Measurements from ENCODE around the gene SDHB.

DNA sequence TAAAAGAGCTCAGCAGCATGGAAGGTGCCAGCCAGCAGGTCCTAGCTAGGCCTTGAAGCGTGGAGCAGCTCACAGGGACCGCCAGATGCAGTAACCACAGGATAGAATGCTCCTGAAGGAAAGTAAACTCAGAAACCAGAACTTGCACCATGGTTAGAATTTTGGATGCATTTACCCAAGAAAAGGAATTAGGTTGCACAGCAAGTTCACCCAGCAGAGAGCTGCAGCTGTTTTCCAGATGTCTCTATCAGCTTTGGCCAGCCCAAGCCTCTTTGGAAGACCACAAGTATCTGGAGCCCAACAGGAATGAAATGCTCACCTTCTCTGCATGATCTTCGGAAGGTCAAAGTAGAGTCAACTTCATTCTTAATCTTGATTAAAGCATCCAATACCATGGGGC, 21.1 kb downstream of the SDHB start:
- TF ChIP-seq, protein P1, sequence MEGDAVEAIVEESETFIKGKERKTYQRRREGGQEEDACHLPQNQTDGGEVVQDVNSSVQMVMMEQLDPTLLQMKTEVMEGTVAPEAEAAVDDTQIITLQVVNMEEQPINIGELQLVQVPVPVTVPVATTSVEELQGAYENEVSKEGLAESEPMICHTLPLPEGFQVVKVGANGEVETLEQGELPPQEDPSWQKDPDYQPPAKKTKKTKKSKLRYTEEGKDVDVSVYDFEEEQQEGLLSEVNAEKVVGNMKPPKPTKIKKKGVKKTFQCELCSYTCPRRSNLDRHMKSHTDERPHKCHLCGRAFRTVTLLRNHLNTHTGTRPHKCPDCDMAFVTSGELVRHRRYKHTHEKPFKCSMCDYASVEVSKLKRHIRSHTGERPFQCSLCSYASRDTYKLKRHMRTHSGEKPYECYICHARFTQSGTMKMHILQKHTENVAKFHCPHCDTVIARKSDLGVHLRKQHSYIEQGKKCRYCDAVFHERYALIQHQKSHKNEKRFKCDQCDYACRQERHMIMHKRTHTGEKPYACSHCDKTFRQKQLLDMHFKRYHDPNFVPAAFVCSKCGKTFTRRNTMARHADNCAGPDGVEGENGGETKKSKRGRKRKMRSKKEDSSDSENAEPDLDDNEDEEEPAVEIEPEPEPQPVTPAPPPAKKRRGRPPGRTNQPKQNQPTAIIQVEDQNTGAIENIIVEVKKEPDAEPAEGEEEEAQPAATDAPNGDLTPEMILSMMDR (IDR thresholded peaks at IDR 0.05), result no peak
- TF ChIP-seq SIN3A (IDR thresholded peaks at IDR 0.05; ENCODE audit: borderline replicate concordance, insufficient read depth, low read depth, low read length) (no peak), POLR2AphosphoS5 (IDR thresholded peaks at IDR 0.05; ENCODE audit: low read depth, low read length) (no peak), TCF7L2 (IDR thresholded peaks at IDR 0.05; ENCODE audit: low read depth, low read length) (no peak)
- TF ChIP-seq, protein P2, sequence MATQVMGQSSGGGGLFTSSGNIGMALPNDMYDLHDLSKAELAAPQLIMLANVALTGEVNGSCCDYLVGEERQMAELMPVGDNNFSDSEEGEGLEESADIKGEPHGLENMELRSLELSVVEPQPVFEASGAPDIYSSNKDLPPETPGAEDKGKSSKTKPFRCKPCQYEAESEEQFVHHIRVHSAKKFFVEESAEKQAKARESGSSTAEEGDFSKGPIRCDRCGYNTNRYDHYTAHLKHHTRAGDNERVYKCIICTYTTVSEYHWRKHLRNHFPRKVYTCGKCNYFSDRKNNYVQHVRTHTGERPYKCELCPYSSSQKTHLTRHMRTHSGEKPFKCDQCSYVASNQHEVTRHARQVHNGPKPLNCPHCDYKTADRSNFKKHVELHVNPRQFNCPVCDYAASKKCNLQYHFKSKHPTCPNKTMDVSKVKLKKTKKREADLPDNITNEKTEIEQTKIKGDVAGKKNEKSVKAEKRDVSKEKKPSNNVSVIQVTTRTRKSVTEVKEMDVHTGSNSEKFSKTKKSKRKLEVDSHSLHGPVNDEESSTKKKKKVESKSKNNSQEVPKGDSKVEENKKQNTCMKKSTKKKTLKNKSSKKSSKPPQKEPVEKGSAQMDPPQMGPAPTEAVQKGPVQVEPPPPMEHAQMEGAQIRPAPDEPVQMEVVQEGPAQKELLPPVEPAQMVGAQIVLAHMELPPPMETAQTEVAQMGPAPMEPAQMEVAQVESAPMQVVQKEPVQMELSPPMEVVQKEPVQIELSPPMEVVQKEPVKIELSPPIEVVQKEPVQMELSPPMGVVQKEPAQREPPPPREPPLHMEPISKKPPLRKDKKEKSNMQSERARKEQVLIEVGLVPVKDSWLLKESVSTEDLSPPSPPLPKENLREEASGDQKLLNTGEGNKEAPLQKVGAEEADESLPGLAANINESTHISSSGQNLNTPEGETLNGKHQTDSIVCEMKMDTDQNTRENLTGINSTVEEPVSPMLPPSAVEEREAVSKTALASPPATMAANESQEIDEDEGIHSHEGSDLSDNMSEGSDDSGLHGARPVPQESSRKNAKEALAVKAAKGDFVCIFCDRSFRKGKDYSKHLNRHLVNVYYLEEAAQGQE (IDR thresholded peaks at IDR 0.05; ENCODE audit: insufficient read depth in 1 of 2, low read depth in 2 of 2, low read length in 1 of 2), result no peak
